ENCODE data around the gene CACNA1A. TPM values are rescaled to one million over a fixed set of nuclear protein-coding genes. Genes with fewer than 3 reads are reported as not detected.

Gene CACNA1A
- total and polyA plus RNA-seq, 2 experiments from 2014 or later, result 2.0 TPM

DNA sequence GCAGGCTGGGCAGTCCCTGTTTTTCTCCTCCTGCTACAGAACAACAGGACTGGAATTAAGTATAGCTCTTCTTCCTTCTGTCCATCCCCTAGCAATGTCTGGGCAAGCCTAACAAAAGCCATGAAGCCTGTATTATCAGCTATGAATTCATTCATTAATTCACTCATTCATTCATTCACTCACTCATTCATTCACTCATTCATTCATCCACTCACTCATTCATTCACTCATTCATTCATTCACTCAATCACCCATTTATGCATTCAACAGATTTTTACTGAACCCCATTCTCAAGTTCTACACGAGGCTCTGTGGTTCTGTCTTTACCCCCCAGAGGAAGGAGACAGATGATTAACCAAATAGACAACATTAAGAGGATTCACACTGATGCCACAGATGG is 69.9 kb downstream of the CACNA1A start:
- H3K4me1 ChIP-seq (ENCODE audit: insufficient read depth), result no peaks in the 10 kb centered on the region
- no peaks in the 10 kb centered on the region for H3K79me2 ChIP-seq
- H3K27me3 ChIP-seq, result no peaks in the 10 kb centered on the region
- H3K9me2 ChIP-seq (replicated peaks; ENCODE audit: insufficient read depth), result no peaks in the 10 kb centered on the region
- no peaks in the 10 kb centered on the region for H3K36me3 ChIP-seq (replicated peaks; ENCODE audit: insufficient read depth, low read depth)
- no peak for DNase-seq (ENCODE audit: low spot score)
- no peak overlapping the region for H3K27ac ChIP-seq
- 57% methylated on average over 1 of the region's 1 CpG for WGBS (ENCODE audit: low lambda C conversion rate, missing lambda C conversion rate)
- no peak for TF ChIP-seq EZH2 (IDR thresholded peaks at IDR 0.05; ENCODE audit: borderline replicate concordance)
- TF ChIP-seq EZH2phosphoT487 (IDR thresholded peaks at IDR 0.05; ENCODE audit: low read depth, severe bottlenecking, unreplicated experiment), result no peak
- TF ChIP-seq, protein P1, sequence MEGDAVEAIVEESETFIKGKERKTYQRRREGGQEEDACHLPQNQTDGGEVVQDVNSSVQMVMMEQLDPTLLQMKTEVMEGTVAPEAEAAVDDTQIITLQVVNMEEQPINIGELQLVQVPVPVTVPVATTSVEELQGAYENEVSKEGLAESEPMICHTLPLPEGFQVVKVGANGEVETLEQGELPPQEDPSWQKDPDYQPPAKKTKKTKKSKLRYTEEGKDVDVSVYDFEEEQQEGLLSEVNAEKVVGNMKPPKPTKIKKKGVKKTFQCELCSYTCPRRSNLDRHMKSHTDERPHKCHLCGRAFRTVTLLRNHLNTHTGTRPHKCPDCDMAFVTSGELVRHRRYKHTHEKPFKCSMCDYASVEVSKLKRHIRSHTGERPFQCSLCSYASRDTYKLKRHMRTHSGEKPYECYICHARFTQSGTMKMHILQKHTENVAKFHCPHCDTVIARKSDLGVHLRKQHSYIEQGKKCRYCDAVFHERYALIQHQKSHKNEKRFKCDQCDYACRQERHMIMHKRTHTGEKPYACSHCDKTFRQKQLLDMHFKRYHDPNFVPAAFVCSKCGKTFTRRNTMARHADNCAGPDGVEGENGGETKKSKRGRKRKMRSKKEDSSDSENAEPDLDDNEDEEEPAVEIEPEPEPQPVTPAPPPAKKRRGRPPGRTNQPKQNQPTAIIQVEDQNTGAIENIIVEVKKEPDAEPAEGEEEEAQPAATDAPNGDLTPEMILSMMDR (IDR thresholded peaks at IDR 0.05; ENCODE audit: poor library complexity), result no peak
- H2AFZ ChIP-seq, result no peak overlapping the region
- H3K4me3 ChIP-seq, result no peak overlapping the region
- H3K9me3 ChIP-seq (ENCODE audit: low read depth), result no peaks in the 10 kb centered on the region
- H4K20me1 ChIP-seq (ENCODE audit: insufficient read depth, poor library complexity, severe bottlenecking), result no peaks in the 10 kb centered on the region
- no peak overlapping the region for H3K4me2 ChIP-seq

DNA sequence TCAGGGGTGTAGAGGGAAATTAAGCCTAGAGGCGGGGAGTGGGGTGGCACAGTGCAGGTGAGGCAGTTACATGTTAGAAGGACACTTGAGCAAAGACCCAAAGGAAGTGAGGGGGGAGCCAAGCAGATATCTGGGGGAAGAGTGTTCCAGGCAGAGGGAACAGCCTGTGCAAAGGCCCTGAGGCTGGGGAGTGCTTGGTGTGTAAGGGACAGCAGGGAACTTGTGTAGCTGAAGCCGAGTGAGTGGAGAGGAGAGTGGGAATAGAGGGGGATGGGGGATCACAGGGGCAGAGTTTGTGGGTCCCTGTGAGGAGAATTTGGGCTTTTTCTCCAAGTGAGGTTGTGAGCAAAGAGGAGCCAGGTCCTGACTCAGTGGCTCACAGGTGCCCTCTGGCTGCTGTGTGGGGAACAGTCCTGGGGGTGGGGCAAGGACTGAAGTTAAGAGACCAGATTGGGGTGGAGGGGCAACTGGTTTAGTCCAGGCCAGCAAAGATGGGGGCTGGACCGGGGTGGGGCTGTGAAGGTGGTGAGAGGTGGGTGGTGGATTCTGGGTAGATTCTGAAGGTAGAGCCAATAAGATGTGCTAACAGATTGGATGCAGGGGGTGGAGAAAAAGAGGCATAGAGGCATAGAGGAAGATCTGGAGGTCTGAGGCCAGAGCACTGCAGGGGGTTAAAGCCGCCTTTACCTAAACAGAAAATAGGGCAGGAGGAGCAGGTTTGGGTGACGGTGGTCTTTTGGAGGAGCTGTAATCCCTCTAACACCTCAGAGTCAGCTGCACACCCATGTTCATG is 75.3 kb downstream of the CACNA1A start:
- Histone ChIP-seq H3K27me3 (no peaks in the 10 kb centered on the region), H3K9me2 (replicated peaks; ENCODE audit: insufficient read depth) (no peaks in the 10 kb centered on the region), H3K4me2 (no peak overlapping the region), H3K4me1 (ENCODE audit: insufficient read depth) (no peaks in the 10 kb centered on the region), H3K9me3 (ENCODE audit: low read depth) (no peaks in the 10 kb centered on the region), H3K79me2 (no peaks in the 10 kb centered on the region), H3K36me3 (replicated peaks; ENCODE audit: insufficient read depth, low read depth) (no peaks in the 10 kb centered on the region), H3K4me3 (no peak overlapping the region), H2AFZ (no peak overlapping the region), H4K20me1 (ENCODE audit: insufficient read depth, poor library complexity, severe bottlenecking) (no peaks in the 10 kb centered on the region), H3K27ac (no peak overlapping the region)
- TF ChIP-seq EZH2phosphoT487 (IDR thresholded peaks at IDR 0.05; ENCODE audit: low read depth, severe bottlenecking, unreplicated experiment) (no peak), EZH2 (IDR thresholded peaks at IDR 0.05; ENCODE audit: borderline replicate concordance) (no peak)
- TF ChIP-seq, protein P1 (IDR thresholded peaks at IDR 0.05; ENCODE audit: poor library complexity), result peak; percentile 45
- peak; percentile 51 for DNase-seq (ENCODE audit: low spot score)
- WGBS (ENCODE audit: low lambda C conversion rate, missing lambda C conversion rate), result 67% methylated on average over 5 of the region's 5 CpGs

DNA sequence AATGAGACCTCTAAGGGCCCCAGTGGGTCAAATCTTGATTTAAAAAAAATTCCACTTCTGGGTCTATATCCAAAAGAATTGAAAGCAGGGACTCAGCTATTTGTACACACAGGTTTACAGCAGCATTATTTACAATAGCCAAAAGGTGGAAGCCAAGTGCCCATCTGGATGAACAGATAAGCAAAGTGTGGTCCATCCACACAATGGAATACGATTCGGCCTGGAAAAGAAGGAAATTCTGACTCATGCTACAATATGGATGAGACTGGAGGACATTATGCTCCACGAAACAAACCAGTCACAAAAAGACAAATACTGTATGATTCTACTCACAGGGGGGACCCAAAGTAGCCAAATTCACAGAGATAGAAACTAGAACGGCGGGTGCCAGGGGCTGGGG is 76.7 kb downstream of the CACNA1A start:
- H3K79me2 ChIP-seq, result no peaks in the 10 kb centered on the region
- no peaks in the 10 kb centered on the region for H3K36me3 ChIP-seq (replicated peaks; ENCODE audit: insufficient read depth, low read depth)
- H3K4me2 ChIP-seq, result no peak overlapping the region
- H3K4me3 ChIP-seq, result no peak overlapping the region
- 63% methylated on average over 5 of the region's 5 CpGs for WGBS (ENCODE audit: low lambda C conversion rate, missing lambda C conversion rate)
- no peaks in the 10 kb centered on the region for H3K9me3 ChIP-seq (ENCODE audit: low read depth)
- no peak for DNase-seq (ENCODE audit: low spot score)
- no peak overlapping the region for H2AFZ ChIP-seq
- no peak overlapping the region for H3K27ac ChIP-seq
- H4K20me1 ChIP-seq (ENCODE audit: insufficient read depth, poor library complexity, severe bottlenecking), result no peaks in the 10 kb centered on the region
- H3K4me1 ChIP-seq (ENCODE audit: insufficient read depth), result no peaks in the 10 kb centered on the region
- no peak for TF ChIP-seq EZH2phosphoT487 (IDR thresholded peaks at IDR 0.05; ENCODE audit: low read depth, severe bottlenecking, unreplicated experiment)
- TF ChIP-seq, protein P1 (IDR thresholded peaks at IDR 0.05; ENCODE audit: poor library complexity), result no peak
- TF ChIP-seq EZH2 (IDR thresholded peaks at IDR 0.05; ENCODE audit: borderline replicate concordance), result no peak
- no peaks in the 10 kb centered on the region for H3K9me2 ChIP-seq (replicated peaks; ENCODE audit: insufficient read depth)
- H3K27me3 ChIP-seq, result no peaks in the 10 kb centered on the region
